ENCODE data around the gene KCNIP4. TPM values are rescaled to one million over a fixed set of nuclear protein-coding genes. Genes with fewer than 3 reads are reported as not detected.

KCNIP4 gene
- total and polyA plus RNA-seq, 9 of the 15 experiments (the other 6 are each of a cell fraction or from before 2014, with no cell fraction given), result 0.25 to 0.41 TPM; not detected in 7

- intact Hi-C loops (cut with micrococcal nuclease), result no loop called here
- Histone ChIP-seq H3K27me3 (ENCODE audit: control insufficient read depth in 2 of 2, insufficient read depth in 2 of 2, low read length in 2 of 2) (no peaks in the 10 kb centered on the region), H3K4me2 (ENCODE audit: insufficient read depth, low read length) (no peak overlapping the region), H3K27ac (ENCODE audit: extremely low read depth, low read depth, low read length) (no peak overlapping the region), H3K9ac (ENCODE audit: insufficient read depth in 1 of 2, low read depth in 2 of 2, low read length in 2 of 2) (no peak overlapping the region), H2AFZ (ENCODE audit: low read depth, low read length) (no peak overlapping the region), H3K4me1 (replicated peaks in 1 of 2; ENCODE audit: control insufficient read depth in 2 of 2, insufficient read depth in 2 of 2, low read length in 2 of 2) (no peaks in the 10 kb centered on the region), H4K20me1 (replicated peaks; ENCODE audit: control insufficient read depth, insufficient read depth, low read length) (no peaks in the 10 kb centered on the region), H3K9me3 (replicated peaks; ENCODE audit: control insufficient read depth, insufficient read depth, low read depth, low read length) (no peaks in the 10 kb centered on the region; the same call in 1 of the 2 replicates), H3K9me1 (ENCODE audit: control insufficient read depth, insufficient read depth, low read length) (no peaks in the 10 kb centered on the region), H3K36me3 (ENCODE audit: control insufficient read depth, insufficient read depth, low read length) (no peaks in the 10 kb centered on the region), H3K4me3 (no peak overlapping the region), H3K79me2 (ENCODE audit: control insufficient read depth, insufficient read depth, low read length) (no peaks in the 10 kb centered on the region)
- no TSS peak for BruUV-seq (replicated peaks)
- WGBS (ENCODE audit: insufficient coverage, low coverage, missing lambda C conversion rate), result 2% methylated on average over 3 of the region's 3 CpGs
- in situ Hi-C loops (cut with MboI), result no loop called here
- no peak for DNase-seq (ENCODE audit: extremely low read depth in 1 of 4, low spot score in 3 of 4)
- CTCF ChIA-PET (ENCODE audit: low intra/inter-chr PET ratio), result no interaction called here
- TF ChIP-seq ZNF3 (CRISPR knock-in tag; IDR thresholded peaks at IDR 0.05) (no peak), SMARCA5 (IDR thresholded peaks at IDR 0.05) (no peak), FOXP4 (CRISPR knock-in tag; IDR thresholded peaks at IDR 0.05; ENCODE audit: borderline replicate concordance) (no peak), OTX1 (CRISPR knock-in tag; IDR thresholded peaks at IDR 0.05) (no peak), CCAR2 (IDR thresholded peaks at IDR 0.05; ENCODE audit: low read depth, low read length) (no peak), RHOXF2B (CRISPR knock-in tag; conservative IDR thresholded peaks at IDR 0.05) (no peak), ZBTB8A (IDR thresholded peaks at IDR 0.05; ENCODE audit: partially characterized antibody) (no peak), RNF2 (IDR thresholded peaks at IDR 0.05) (no peak), SUPT5H (IDR thresholded peaks at IDR 0.05) (no peak), ZNF175 (CRISPR knock-in tag; IDR thresholded peaks at IDR 0.05; ENCODE audit: low read depth) (no peak), DDX20 (tag; IDR thresholded peaks at IDR 0.05; ENCODE audit: low read depth) (no peak), FOXO4 (CRISPR knock-in tag; IDR thresholded peaks at IDR 0.05) (no peak), ZNF280B (CRISPR knock-in tag; IDR thresholded peaks at IDR 0.05) (no peak), CLOCK (CRISPR knock-in tag; IDR thresholded peaks at IDR 0.05; ENCODE audit: borderline replicate concordance) (no peak)
- POLR2A ChIA-PET, result no interaction called here
- no peak for FAIRE-seq
- ATAC-seq, result no peak
Measured at GRCh38 chr4:21605006-21605405, 343.6 kb downstream of the KCNIP4 start.
